GM12878 (cell line): Measurements from ENCODE around the gene LIMK1. TPM values are rescaled to one million over a fixed set of nuclear protein-coding genes. Genes with fewer than 3 reads are reported as not detected.

ENCODE experiments used
- ATAC-seq: fragments of 200-7000 bp; cut with Tn5 transposase; 3 replicates; pipeline ENCODE4 v1.9.1; 2020; ENCODE audit warnings: mild to moderate bottlenecking, moderate library complexity
- BruUV-seq: library from RNA; stranded (reverse); fragments of 400-500 nt; replicated peaks from 2 replicates; lab custom pipeline; 2021; lab: Mats Ljungman, UMichigan
- CTCF ChIA-PET: fragments of 300-600 bp; sonication (Branson Sonifier 250); formaldehyde crosslinking; extraction: SDS; loops from one replicate; lab custom pipeline; 2021; ENCODE audit warnings: inconsistent platforms; lab: Yijun Ruan, JAX
- POLR2A ChIA-PET: fragments of 350-600 bp; formaldehyde crosslinking; extraction: SDS; loops from one replicate; lab custom pipeline; 2021; ENCODE audit warnings: inconsistent platforms; lab: Charles Lee
- RAD21 ChIA-PET: fragments of 300-600 bp; sonication (Branson Sonifier 250); formaldehyde crosslinking; loops from one replicate; lab custom pipeline; 2023; ENCODE audit warnings: antibody characterized with exemption; ENCODE audit not compliant: unreplicated experiment; lab: Charles Lee
- SMC1A ChIA-PET: fragments of 300-600 bp; sonication (Branson Sonifier 250); formaldehyde crosslinking; loops from one replicate; lab custom pipeline; 2023; ENCODE audit not compliant: unreplicated experiment, uncharacterized antibody; lab: Charles Lee
- DNase-seq: peaks from one replicate; pipeline ENCODE4 v3.0.0-alpha.2; 2011; ENCODE audit warnings: low read depth, low spot score
- FAIRE-seq: peaks from 3 replicates; lab custom pipeline; 2011; peaks lifted over from hg19 to GRCh38; lab: Jason Lieb, UNC
- H2AFZ ChIP-seq: 2 replicates; pipeline ENCODE4 v1.6.0; 2011; ENCODE audit warnings: low read depth, low read length, control low read depth; ENCODE audit not compliant: control insufficient read depth
- H3K27ac ChIP-seq: 2 replicates; pipeline ENCODE4 v1.5.1; 2011; ENCODE audit warnings: control low read depth; ENCODE audit not compliant: control insufficient read depth, insufficient read depth
- H3K27me3 ChIP-seq, 2 experiments: replicated peaks in 1 of 2; 2 replicates each; pipeline versions ENCODE4 v1.6.0 to v1.6.1; 2011; ENCODE audit warnings: low read length in 1 of 2; ENCODE audit not compliant: control insufficient read depth in 2 of 2, insufficient read depth in 2 of 2
- H3K36me3 ChIP-seq, 2 experiments: 2 replicates each; pipeline ENCODE4 v1.5.1; 2011; ENCODE audit warnings: low read length in 1 of 2; ENCODE audit not compliant: control insufficient read depth in 2 of 2, insufficient read depth in 2 of 2
- H3K4me1 ChIP-seq: 2 replicates; pipeline ENCODE4 v1.6.1; 2011; ENCODE audit warnings: mild to moderate bottlenecking, low read length, moderate library complexity, mixed read lengths; ENCODE audit not compliant: control insufficient read depth, insufficient read depth
- H3K4me2 ChIP-seq: 2 replicates; pipeline ENCODE4 v1.6.0; 2011; ENCODE audit warnings: control low read depth; ENCODE audit not compliant: control insufficient read depth, insufficient read depth
- H3K4me3 ChIP-seq: fragments of 200-600 bp; sonication (generic); 2 replicates; pipeline ENCODE4 v1.5.1; 2016
- H3K79me2 ChIP-seq: 2 replicates; pipeline ENCODE4 v1.6.0; 2011; ENCODE audit warnings: low read length; ENCODE audit not compliant: control insufficient read depth, insufficient read depth
- H3K9ac ChIP-seq: 2 replicates; pipeline ENCODE4 v1.8.0; 2011; ENCODE audit warnings: low read length, control low read depth, mixed read lengths; ENCODE audit not compliant: control insufficient read depth, insufficient read depth
- H3K9me3 ChIP-seq: replicated peaks from 3 replicates; pipeline ENCODE4 v1.5.1; 2011; ENCODE audit warnings: mild to moderate bottlenecking, low read length; ENCODE audit not compliant: control insufficient read depth, insufficient read depth
- H4K20me1 ChIP-seq: 2 replicates; pipeline ENCODE4 v1.6.0; 2011; ENCODE audit not compliant: control insufficient read depth, insufficient read depth
- BCL11A ChIP-seq: IDR thresholded peaks from 2 replicates; pipeline ENCODE4 v1.6.1; 2011; ENCODE audit warnings: low read depth, low read length
- CBFB ChIP-seq: IDR thresholded peaks from 2 replicates; pipeline ENCODE4 v1.6.1; 2016; ENCODE audit warnings: antibody characterized with exemption, low read depth
- CREM ChIP-seq: IDR thresholded peaks from 2 replicates; pipeline ENCODE4 v1.6.1; 2014; ENCODE audit warnings: antibody characterized with exemption, low read depth
- EGR1 ChIP-seq, 2 experiments: IDR thresholded peaks; 1 replicate in 1 of 2; 2 replicates in 1 of 2; pipeline ENCODE4 v1.6.1; 2011 to 2012; ENCODE audit warnings: low read depth in 2 of 2, low read length in 2 of 2, borderline replicate concordance in 1 of 2, mild to moderate bottlenecking in 1 of 2, moderate library complexity in 1 of 2
- FOS ChIP-seq: IDR thresholded peaks from 3 replicates; pipeline ENCODE4 v1.6.1; 2011; ENCODE audit warnings: borderline replicate concordance; ENCODE audit not compliant: insufficient read length; ENCODE audit errors: extremely low read depth
- HDAC6 ChIP-seq: fragments of 200-600 bp; sonication (generic); IDR thresholded peaks from one replicate; pipeline ENCODE4 v1.8.0; 2017; ENCODE audit warnings: antibody characterized with exemption; ENCODE audit not compliant: unreplicated experiment
- IKZF2 ChIP-seq, 2 experiments: fragments of 450-650 bp; IDR thresholded peaks; 2 replicates each; pipeline ENCODE4 v1.6.1; 2017; ENCODE audit warnings: mild to moderate bottlenecking in 2 of 2, moderate library complexity in 2 of 2
- JUND ChIP-seq: IDR thresholded peaks from 2 replicates; pipeline ENCODE4 v1.6.1; 2012; ENCODE audit warnings: low read depth, mild to moderate bottlenecking, low read length, improper control_type of control experiment, moderate library complexity
- KLF5 ChIP-seq: fragments of 450-650 bp; IDR thresholded peaks from 2 replicates; pipeline ENCODE4 v1.6.1; 2014; ENCODE audit warnings: mild to moderate bottlenecking; ENCODE audit not compliant: partially characterized antibody
- LARP7 ChIP-seq: fragments of 450-650 bp; IDR thresholded peaks from 2 replicates; pipeline ENCODE4 v1.6.1; 2017; ENCODE audit warnings: mild to moderate bottlenecking
- MTA2 ChIP-seq: fragments of 450-650 bp; IDR thresholded peaks from 2 replicates; pipeline ENCODE4 v1.6.1; 2016; ENCODE audit warnings: low read depth, mild to moderate bottlenecking, moderate library complexity
- NFYB ChIP-seq: IDR thresholded peaks from 2 replicates; pipeline ENCODE4 v1.6.1; 2011; ENCODE audit warnings: low read depth, mild to moderate bottlenecking, low read length, improper control_type of control experiment, moderate library complexity; ENCODE audit not compliant: insufficient read depth
- NR2F1 ChIP-seq: fragments of 450-650 bp; conservative IDR thresholded peaks from 2 replicates; pipeline ENCODE4 v1.6.1; 2017; ENCODE audit warnings: mild to moderate bottlenecking
- POLR2A ChIP-seq: IDR thresholded peaks from 2 replicates; pipeline ENCODE4 v1.6.1; 2011; ENCODE audit warnings: low read depth, mild to moderate bottlenecking, low read length
- SPI1 ChIP-seq: IDR thresholded peaks from 2 replicates; pipeline ENCODE4 v1.6.1; 2011; ENCODE audit warnings: low read depth, mild to moderate bottlenecking, low read length, moderate library complexity, borderline replicate concordance; ENCODE audit not compliant: insufficient read depth
- TAF1 ChIP-seq: IDR thresholded peaks from 2 replicates; pipeline ENCODE4 v1.6.1; 2011; ENCODE audit warnings: mild to moderate bottlenecking, low read depth, low read length, borderline replicate concordance
- USF1 ChIP-seq: IDR thresholded peaks from 2 replicates; pipeline ENCODE4 v1.6.1; 2011; ENCODE audit warnings: borderline replicate concordance, low read depth, mild to moderate bottlenecking, moderate library complexity, mixed read lengths, low read length; ENCODE audit not compliant: insufficient read depth; ENCODE audit errors: extremely low read length
- USF2 ChIP-seq: IDR thresholded peaks from 2 replicates; pipeline ENCODE4 v1.6.1; 2011; ENCODE audit warnings: low read depth, low read length, improper control_type of control experiment, borderline replicate concordance
- YBX1 ChIP-seq: fragments of 450-650 bp; IDR thresholded peaks from 2 replicates; pipeline ENCODE4 v1.6.1; 2016; ENCODE audit warnings: antibody characterized with exemption
- ZBED1 ChIP-seq: IDR thresholded peaks from 2 replicates; pipeline ENCODE4 v1.6.1; 2016; ENCODE audit warnings: borderline replicate concordance
- WGBS: methylation state at CpG from one replicate; pipeline ENCODE4 v1.1.6; 2016; ENCODE audit warnings: low lambda C conversion rate; ENCODE audit not compliant: insufficient replicate concordance, insufficient coverage; ENCODE audit errors: missing lambda C conversion rate; 5-methylcytosine and 5-hydroxymethylcytosine counted together
- in situ Hi-C: fragments of 300-500 bp; cut with MboI; formaldehyde crosslinking; loops from 9 replicates; pipeline ENCODE4 v1.14.3; 2018; ENCODE audit warnings: mixed read lengths
- intact Hi-C: fragments of 100-400 bp; cut with micrococcal nuclease; formaldehyde crosslinking; loops from one replicate; pipeline ENCODE4 v1.14.2; 2022; ENCODE audit not compliant: unreplicated experiment
- polyA plus RNA-seq, 11 experiments: library from polyadenylated mRNA; depleted of rRNA in 4 of 11; unstranded in 6 of 11; stranded (reverse) in 5 of 11; fragments of >200 nt; fragmentation: Nextera tagmentation in 4 of 11; fragmentation: Illumina TruSeq in 1 of 11; extraction: Ambion mirVana in 4 of 11; extraction: Trizol in 1 of 11; gene quantifications; 1 replicate in 1 of 11; 2 replicates in 10 of 11; pipeline versions ENCODE4 v1.2.1 to v1.2.3, GENCODE V29; 2011 to 2016; ENCODE audit warnings: inconsistent platforms in 2 of 11, missing spikeins in 2 of 11, low read depth in 1 of 11
- total RNA-seq, 4 experiments: library from RNA; depleted of rRNA in 3 of 4; stranded (reverse); fragments of >200 nt in 3 of 4; fragmentation: Illumina TruSeq in 1 of 4; extraction: Trizol in 1 of 4; gene quantifications; 2 replicates each; pipeline versions ENCODE4 v1.2.1 to v1.2.3, GENCODE V29; 2013 to 2021

Gene LIMK1
- total and polyA plus RNA-seq, 10 of the 15 experiments (the other 5 are each of a cell fraction or from before 2014, with no cell fraction given) = 0.71 to 59.4 (median 28.8) TPM

GRCh38 chr7:74094224-74095101 is 10.9 kb downstream of the LIMK1 start:
- Histone ChIP-seq H2AFZ (peak overlapping the region; percentile 68), H3K27ac (peak overlapping the region; percentile 94), H3K9me3 (peaks cover 2% of the 10 kb centered on the region; the same call in 2 of the 3 replicates), H3K36me3 (peaks cover 12 to 14% of the 10 kb centered on the region in 2 experiments), H3K4me3 (peak overlapping the region; percentile 80), H3K9ac (peak overlapping the region; percentile 87), H4K20me1 (no peaks in the 10 kb centered on the region), H3K79me2 (peaks cover 32% of the 10 kb centered on the region), H3K4me1 (peaks cover 29% of the 10 kb centered on the region), H3K27me3 (no peaks in the 10 kb centered on the region), H3K4me2 (peak overlapping the region; percentile 100)
- 0% methylated on average over 24 of the region's 32 CpGs for WGBS
- in situ Hi-C loops (no loop called here), intact Hi-C loops (no loop called here)
- peak; percentile 76 for ATAC-seq
- TSS peak; percentile 33 for BruUV-seq
- peak; percentile 49 for DNase-seq
- ChIA-PET SMC1A (interaction anchor here (1.0 to 1.6 kb wide), 3 partner anchors 11 to 89 kb away, joined by 3 to 4 read pairs (median 3); partner anchors contain the start of gene LIMK1), RAD21 (no interaction called here), CTCF (interaction anchor here (1.0 kb wide), 1 partner anchor 10 kb away, joined by 3 read pairs; no protein-coding TSS in a partner anchor), POLR2A (interaction anchor here (0.6 to 1.5 kb wide), 5 partner anchors 8 to 116 kb away, joined by 3 to 8 read pairs (median 5); partner anchors contain the start of gene EIF4H)
- peak; percentile 76 for FAIRE-seq
- TF ChIP-seq NFYB (0 out of 2 replicates have a peak, but pooled peaks have one; percentile 9), HDAC6 (no peak), JUND (peak; percentile 56; the same call in 1 of the 2 replicates), FOS (no peak), BCL11A (0 out of 2 replicates have a peak, but pooled peaks have one; percentile 27), TAF1 (peak; percentile 9; the same call in 1 of the 2 replicates), NR2F1 (peak; percentile 78), CBFB (no peak), EGR1 (IDR thresholded peaks at IDR 0.05; ENCODE audit: borderline replicate concordance in 1 of 2, low read depth in 2 of 2, low read length in 2 of 2) (peak in 1 of 2 experiments; percentile 40; a peak in 1 of 3 replicates), LARP7 (0 out of 2 replicates have a peak, but pooled peaks have one; percentile 20), SPI1 (peak; percentile 89; the same call in 1 of the 2 replicates), IKZF2 (IDR thresholded peaks at IDR 0.05) (peak in 1 of 2 experiments; percentile 46; a peak in 2 of 4 replicates), KLF5 (no peak), USF2 (no peak), YBX1 (no peak), POLR2A (peak; percentile 15; the same call in 1 of the 2 replicates), ZBED1 (peak; percentile 38; the same call in 1 of the 2 replicates), USF1 (peak; percentile 46), CREM (peak; percentile 47; the same call in 1 of the 2 replicates), MTA2 (peak; percentile 26; the same call in 1 of the 2 replicates)
